IMR-90 (cell line): Measurements from ENCODE around the gene ZNF782. TPM values are rescaled to one million over a fixed set of nuclear protein-coding genes. Genes with fewer than 3 reads are reported as not detected.

Experiments
- ATAC-seq: fragments of 200-7000 bp; cut with Tn5 transposase; 2 replicates; pipeline ENCODE4 v1.9.1; 2020; ENCODE audit warnings: low read depth, mild to moderate bottlenecking, moderate library complexity
- BruUV-seq: library from RNA; stranded (reverse); fragments of 400-500 nt; replicated peaks from 2 replicates; lab custom pipeline; 2021; lab: Mats Ljungman, UMichigan
- CTCF ChIA-PET: fragments of 300-600 bp; formaldehyde crosslinking; extraction: SDS; loops from one replicate; lab custom pipeline; 2021; ENCODE audit warnings: antibody characterized with exemption; lab: Yijun Ruan, JAX
- POLR2A ChIA-PET: fragments of 300-600 bp; sonication (Branson Sonifier 250); formaldehyde crosslinking; loops from one replicate; lab custom pipeline; 2022; ENCODE audit warnings: antibody characterized with exemption; ENCODE audit not compliant: unreplicated experiment; lab: Charles Lee
- DNase-seq: peaks from one replicate; pipeline ENCODE4 v3.0.0; 2013
- H2AFZ ChIP-seq: replicated peaks from 2 replicates; pipeline ENCODE3; 2013; ENCODE audit warnings: low read length, mild to moderate bottlenecking; ENCODE audit not compliant: poor library complexity
- H2AK5ac ChIP-seq: 2 replicates; pipeline ENCODE4 v1.6.1; 2013; ENCODE audit warnings: low read depth, low read length, inconsistent platforms
- H2AK9ac ChIP-seq: replicated peaks from 2 replicates; pipeline ENCODE3; 2013; ENCODE audit warnings: mild to moderate bottlenecking, low read depth, low read length, moderate library complexity; ENCODE audit not compliant: poor library complexity
- H2BK120ac ChIP-seq: 2 replicates; pipeline ENCODE4 v1.6.1; 2013; ENCODE audit warnings: low read depth, low read length, inconsistent platforms
- H2BK15ac ChIP-seq: 3 replicates; pipeline ENCODE4 v1.6.1; 2013; ENCODE audit warnings: low read depth, low read length, inconsistent platforms
- H2BK20ac ChIP-seq: 2 replicates; pipeline ENCODE4 v1.6.1; 2013; ENCODE audit warnings: low read depth, mild to moderate bottlenecking, inconsistent platforms, low read length, moderate library complexity
- H2BK5ac ChIP-seq: 2 replicates; pipeline ENCODE4 v1.6.1; 2013; ENCODE audit warnings: mild to moderate bottlenecking, low read depth, low read length, inconsistent platforms; ENCODE audit not compliant: poor library complexity, severe bottlenecking
- H3K14ac ChIP-seq: replicated peaks from 2 replicates; pipeline ENCODE4 v1.6.1; 2013; ENCODE audit warnings: low read depth, low read length, inconsistent platforms
- H3K18ac ChIP-seq: 2 replicates; pipeline ENCODE4 v1.6.1; 2013; ENCODE audit warnings: low read depth, low read length, control low read depth
- H3K23ac ChIP-seq: 2 replicates; pipeline ENCODE4 v1.6.1; 2013; ENCODE audit warnings: low read depth, low read length, inconsistent platforms
- H3K27ac ChIP-seq: 2 replicates; pipeline ENCODE4 v1.5.1; 2013; ENCODE audit warnings: mild to moderate bottlenecking, control low read depth, low read length; ENCODE audit not compliant: insufficient read depth
- H3K27me3 ChIP-seq: 2 replicates; pipeline ENCODE4 v1.6.1; 2013; ENCODE audit warnings: low read length; ENCODE audit not compliant: control insufficient read depth, insufficient read depth
- H3K36me3 ChIP-seq: 2 replicates; pipeline ENCODE4 v1.6.1; 2013; ENCODE audit warnings: low read length, mixed read lengths; ENCODE audit not compliant: control insufficient read depth, insufficient read depth
- H3K4ac ChIP-seq: 2 replicates; pipeline ENCODE4 v1.6.1; 2013; ENCODE audit warnings: low read depth, low read length, inconsistent platforms
- H3K4me1 ChIP-seq: 2 replicates; pipeline ENCODE4 v1.6.1; 2013; ENCODE audit warnings: low read length, mixed read lengths; ENCODE audit not compliant: control insufficient read depth, insufficient read depth
- H3K4me2 ChIP-seq: 2 replicates; pipeline ENCODE4 v1.6.1; 2013; ENCODE audit warnings: low read depth, mild to moderate bottlenecking, control low read depth, low read length, moderate library complexity
- H3K4me3 ChIP-seq: 2 replicates; pipeline ENCODE4 v1.5.1; 2013; ENCODE audit warnings: low read depth, mild to moderate bottlenecking, control low read depth, low read length, moderate library complexity; ENCODE audit not compliant: insufficient read depth
- H3K56ac ChIP-seq: 2 replicates; pipeline ENCODE4 v1.6.1; 2013; ENCODE audit warnings: low read length, inconsistent platforms; ENCODE audit not compliant: insufficient read depth; ENCODE audit errors: extremely low read depth
- H3K79me1 ChIP-seq, 2 experiments: 2 replicates each; pipeline ENCODE4 v1.6.1; 2013; ENCODE audit warnings: low read length in 2 of 2, inconsistent platforms in 1 of 2, low read depth in 1 of 2
- H3K9ac ChIP-seq: 2 replicates; pipeline ENCODE4 v1.6.1; 2013; ENCODE audit warnings: low read depth, low read length, control low read depth
- H3K9me1 ChIP-seq: 2 replicates; pipeline ENCODE4 v1.6.1; 2013; ENCODE audit warnings: low read length, inconsistent platforms; ENCODE audit not compliant: insufficient read depth
- H3K9me3 ChIP-seq: 2 replicates; pipeline ENCODE4 v1.6.1; 2013; ENCODE audit warnings: low read length; ENCODE audit not compliant: control insufficient read depth, insufficient read depth
- H4K20me1 ChIP-seq: 2 replicates; pipeline ENCODE4 v1.6.1; 2013; ENCODE audit warnings: low read length, inconsistent platforms; ENCODE audit not compliant: insufficient read depth
- H4K5ac ChIP-seq: 2 replicates; pipeline ENCODE4 v1.6.1; 2013; ENCODE audit warnings: mild to moderate bottlenecking, low read depth, low read length, control low read depth
- H4K8ac ChIP-seq, 2 experiments: 2 replicates each; pipeline ENCODE4 v1.6.1; 2013; ENCODE audit warnings: low read depth in 2 of 2, low read length in 2 of 2, control low read depth in 1 of 2, inconsistent platforms in 1 of 2
- H4K91ac ChIP-seq: 2 replicates; pipeline ENCODE4 v1.6.1; 2013; ENCODE audit warnings: low read depth, low read length, inconsistent platforms; ENCODE audit not compliant: insufficient read depth
- BHLHE40 ChIP-seq: fragments of 150-350 bp; IDR thresholded peaks from 2 replicates; pipeline ENCODE4 v1.6.1; 2016; ENCODE audit warnings: mild to moderate bottlenecking, low read depth, low read length
- CEBPB ChIP-seq: IDR thresholded peaks from 2 replicates; pipeline ENCODE4 v1.6.1; 2012; ENCODE audit warnings: low read depth, low read length, improper control_type of control experiment
- CHD1 ChIP-seq: IDR thresholded peaks from 2 replicates; pipeline ENCODE4 v1.6.1; 2012; ENCODE audit warnings: low read depth, low read length, improper control_type of control experiment
- FOS ChIP-seq: fragments of 150-350 bp; IDR thresholded peaks from 2 replicates; pipeline ENCODE4 v1.6.1; 2016; ENCODE audit warnings: low read depth, low read length
- MAFK ChIP-seq: IDR thresholded peaks from 2 replicates; pipeline ENCODE4 v1.6.1; 2012; ENCODE audit warnings: low read depth, low read length, improper control_type of control experiment
- MAZ ChIP-seq: IDR thresholded peaks from 2 replicates; pipeline ENCODE4 v1.6.1; 2012; ENCODE audit warnings: low read depth, mild to moderate bottlenecking, low read length, improper control_type of control experiment, moderate library complexity, borderline replicate concordance
- MXI1 ChIP-seq: IDR thresholded peaks from 2 replicates; pipeline ENCODE4 v1.6.1; 2012; ENCODE audit warnings: low read depth, mild to moderate bottlenecking, low read length, moderate library complexity, borderline replicate concordance
- NFE2L2 ChIP-seq: fragments of 150-350 bp; IDR thresholded peaks from 2 replicates; pipeline ENCODE4 v1.6.1; 2016; ENCODE audit warnings: low read depth, mild to moderate bottlenecking, low read length
- POLR2A ChIP-seq: IDR thresholded peaks from 2 replicates; pipeline ENCODE4 v1.6.1; 2012; ENCODE audit warnings: mild to moderate bottlenecking, low read depth, low read length
- RAD21 ChIP-seq: IDR thresholded peaks from 2 replicates; pipeline ENCODE4 v1.6.1; 2012; ENCODE audit warnings: low read length, improper control_type of control experiment
- RCOR1 ChIP-seq: IDR thresholded peaks from 2 replicates; pipeline ENCODE4 v1.6.1; 2012; ENCODE audit warnings: mild to moderate bottlenecking, low read length, improper control_type of control experiment; ENCODE audit not compliant: insufficient replicate concordance
- RFX5 ChIP-seq: IDR thresholded peaks from 2 replicates; pipeline ENCODE4 v1.8.0; 2012; ENCODE audit warnings: low read depth, mild to moderate bottlenecking, low read length, moderate library complexity
- SMC3 ChIP-seq: fragments of 150-350 bp; IDR thresholded peaks from 2 replicates; pipeline ENCODE4 v1.6.1; 2016; ENCODE audit warnings: low read depth, mild to moderate bottlenecking, antibody characterized with exemption, low read length, moderate library complexity
- WGBS, 2 experiments: methylation state at CpG; one replicate each; pipeline versions ENCODE4 v1.1.5 to v1.1.7; 2013; ENCODE audit warnings: missing lambda C conversion rate in 2 of 2; ENCODE audit not compliant: insufficient read length in 1 of 2; ENCODE audit errors: extremely low coverage in 2 of 2; 5-methylcytosine and 5-hydroxymethylcytosine counted together
- dilution Hi-C: fragments of 300-500 bp; cut with HindIII; formaldehyde crosslinking; loops from one replicate; pipeline ENCODE4 v1.14.3; 2018; ENCODE audit warnings: low sequenced_read_pairs; ENCODE audit not compliant: unreplicated experiment
- in situ Hi-C: fragments of 300-500 bp; cut with MboI; formaldehyde crosslinking; loops from 3 replicates; pipeline ENCODE4 v1.14.3; 2019; ENCODE audit warnings: low sequenced_read_pairs, inconsistent platforms, mixed read lengths
- intact Hi-C: fragments of 100-400 bp; cut with micrococcal nuclease; formaldehyde crosslinking; loops from 2 replicates; pipeline ENCODE4 v1.10.0; 2022
- polyA plus RNA-seq, 3 experiments: library from polyadenylated mRNA; depleted of rRNA; stranded (reverse); fragments of >200 nt; gene quantifications; 2 replicates each; pipeline ENCODE4 v1.2.3, GENCODE V29; 2012; ENCODE audit warnings: low replicate concordance in 1 of 3
- total RNA-seq: library from RNA; depleted of rRNA; stranded (reverse); fragments of >200 nt; gene quantifications from 2 replicates; pipeline ENCODE4 v1.2.3, GENCODE V29; 2012
- TF ChIP-seq, protein P1 (sequence below): fragments of 150-350 bp; IDR thresholded peaks from 2 replicates; pipeline ENCODE4 v1.6.1; 2016; ENCODE audit warnings: low read depth, mild to moderate bottlenecking, low read length, moderate library complexity, borderline replicate concordance
- TF ChIP-seq, protein P2 (sequence below): fragments of 150-350 bp; IDR thresholded peaks from 2 replicates; pipeline ENCODE4 v1.6.1; 2017; ENCODE audit warnings: mild to moderate bottlenecking, antibody characterized with exemption, low read length, low read depth
- TF ChIP-seq, protein P3 (sequence below): conservative IDR thresholded peaks from 2 replicates; pipeline ENCODE4 v1.5.1; 2012; ENCODE audit warnings: mild to moderate bottlenecking, low read depth, low read length, improper control_type of control experiment

The ZNF782 gene
- total and polyA plus RNA-seq, 2 of the 4 experiments (the other 2 are of a cell fraction): 0.86 to 4.3 TPM

DNA sequence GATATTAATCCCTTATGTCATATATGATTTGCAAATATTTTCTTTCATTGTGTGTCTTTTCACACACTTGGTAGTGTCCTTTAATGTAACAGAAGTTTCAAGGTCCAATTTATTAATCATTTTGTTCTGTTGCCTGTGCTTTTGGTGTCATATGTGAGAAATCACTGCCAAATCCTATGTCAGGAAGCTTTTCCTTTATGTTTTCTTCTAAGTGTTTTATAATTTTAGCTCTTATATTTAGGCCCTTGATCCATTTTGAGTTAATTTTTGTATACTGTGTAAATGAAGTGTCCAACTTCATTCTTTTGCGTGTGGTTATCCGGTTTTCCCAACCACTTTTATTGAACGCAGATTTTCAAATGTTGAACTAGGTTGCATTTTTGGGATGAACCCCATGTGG, 70.3 kb downstream of the ZNF782 start:
- Histone ChIP-seq H3K18ac (no peak overlapping the region), H2AK5ac (no peak overlapping the region), H2BK120ac (no peak overlapping the region), H3K36me3 (no peaks in the 10 kb centered on the region), H4K20me1 (no peaks in the 10 kb centered on the region), H3K27me3 (no peaks in the 10 kb centered on the region), H4K8ac (no peak overlapping the region), H3K4me2 (no peak overlapping the region), H2AK9ac (no peak overlapping the region), H4K91ac (no peak overlapping the region), H3K9me1 (no peaks in the 10 kb centered on the region), H2BK20ac (no peak overlapping the region), H3K79me1 (no peaks in the 10 kb centered on the region), H3K27ac (no peak overlapping the region), H2AFZ (no peak overlapping the region), H3K4me1 (no peaks in the 10 kb centered on the region), H4K5ac (no peak overlapping the region), H3K9ac (no peak overlapping the region), H3K4ac (no peak overlapping the region), H3K9me3 (no peaks in the 10 kb centered on the region; the same call in 1 of the 2 replicates), H3K4me3 (no peak overlapping the region), H2BK15ac (no peak overlapping the region), H2BK5ac (no peak overlapping the region), H3K14ac (no peak overlapping the region), H3K56ac (no peak overlapping the region), H3K23ac (no peak overlapping the region)
- dilution Hi-C loops (no loop called here), intact Hi-C loops (no loop called here), in situ Hi-C loops (loop anchor here (5.0 kb wide), 1 partner anchor 48 kb away; no protein-coding TSS in a partner anchor)
- POLR2A ChIA-PET: no interaction called here
- WGBS, 2 experiments: no CpG with 5 or more reads among the region's 3 CpGs
- DNase-seq: no peak
- TF ChIP-seq, protein P1, sequence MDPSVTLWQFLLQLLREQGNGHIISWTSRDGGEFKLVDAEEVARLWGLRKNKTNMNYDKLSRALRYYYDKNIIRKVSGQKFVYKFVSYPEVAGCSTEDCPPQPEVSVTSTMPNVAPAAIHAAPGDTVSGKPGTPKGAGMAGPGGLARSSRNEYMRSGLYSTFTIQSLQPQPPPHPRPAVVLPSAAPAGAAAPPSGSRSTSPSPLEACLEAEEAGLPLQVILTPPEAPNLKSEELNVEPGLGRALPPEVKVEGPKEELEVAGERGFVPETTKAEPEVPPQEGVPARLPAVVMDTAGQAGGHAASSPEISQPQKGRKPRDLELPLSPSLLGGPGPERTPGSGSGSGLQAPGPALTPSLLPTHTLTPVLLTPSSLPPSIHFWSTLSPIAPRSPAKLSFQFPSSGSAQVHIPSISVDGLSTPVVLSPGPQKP: no peak
- TF ChIP-seq CHD1: no peak
- TF ChIP-seq RAD21: no peak
- TF ChIP-seq RFX5: no peak
- no peak for TF ChIP-seq MAFK
- TF ChIP-seq, protein P2, sequence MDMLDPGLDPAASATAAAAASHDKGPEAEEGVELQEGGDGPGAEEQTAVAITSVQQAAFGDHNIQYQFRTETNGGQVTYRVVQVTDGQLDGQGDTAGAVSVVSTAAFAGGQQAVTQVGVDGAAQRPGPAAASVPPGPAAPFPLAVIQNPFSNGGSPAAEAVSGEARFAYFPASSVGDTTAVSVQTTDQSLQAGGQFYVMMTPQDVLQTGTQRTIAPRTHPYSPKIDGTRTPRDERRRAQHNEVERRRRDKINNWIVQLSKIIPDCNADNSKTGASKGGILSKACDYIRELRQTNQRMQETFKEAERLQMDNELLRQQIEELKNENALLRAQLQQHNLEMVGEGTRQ: no peak
- TF ChIP-seq CEBPB: no peak
- TF ChIP-seq NFE2L2: no peak
- no peak for TF ChIP-seq FOS
- no peak for TF ChIP-seq BHLHE40
- no peak for TF ChIP-seq MAZ
- no peak for TF ChIP-seq RCOR1
- TF ChIP-seq, protein P3, sequence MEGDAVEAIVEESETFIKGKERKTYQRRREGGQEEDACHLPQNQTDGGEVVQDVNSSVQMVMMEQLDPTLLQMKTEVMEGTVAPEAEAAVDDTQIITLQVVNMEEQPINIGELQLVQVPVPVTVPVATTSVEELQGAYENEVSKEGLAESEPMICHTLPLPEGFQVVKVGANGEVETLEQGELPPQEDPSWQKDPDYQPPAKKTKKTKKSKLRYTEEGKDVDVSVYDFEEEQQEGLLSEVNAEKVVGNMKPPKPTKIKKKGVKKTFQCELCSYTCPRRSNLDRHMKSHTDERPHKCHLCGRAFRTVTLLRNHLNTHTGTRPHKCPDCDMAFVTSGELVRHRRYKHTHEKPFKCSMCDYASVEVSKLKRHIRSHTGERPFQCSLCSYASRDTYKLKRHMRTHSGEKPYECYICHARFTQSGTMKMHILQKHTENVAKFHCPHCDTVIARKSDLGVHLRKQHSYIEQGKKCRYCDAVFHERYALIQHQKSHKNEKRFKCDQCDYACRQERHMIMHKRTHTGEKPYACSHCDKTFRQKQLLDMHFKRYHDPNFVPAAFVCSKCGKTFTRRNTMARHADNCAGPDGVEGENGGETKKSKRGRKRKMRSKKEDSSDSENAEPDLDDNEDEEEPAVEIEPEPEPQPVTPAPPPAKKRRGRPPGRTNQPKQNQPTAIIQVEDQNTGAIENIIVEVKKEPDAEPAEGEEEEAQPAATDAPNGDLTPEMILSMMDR: no peak
- TF ChIP-seq SMC3: no peak
- TF ChIP-seq POLR2A: no peak
- no peak for TF ChIP-seq MXI1
- no peak for ATAC-seq
- CTCF ChIA-PET: no interaction called here
- no TSS peak for BruUV-seq
